H1 (cell line): ENCODE data around the gene CTBP2. TPM values are rescaled to one million over a fixed set of nuclear protein-coding genes. Genes with fewer than 3 reads are reported as not detected.

Experiments used
- CTCF ChIA-PET: fragments of 300-600 bp; sonication (Branson Sonifier 250); formaldehyde crosslinking; loops from one replicate; lab custom pipeline; 2021; ENCODE audit not compliant: partially characterized antibody; lab: Charles Lee
- POLR2A ChIA-PET: fragments of 300-600 bp; sonication (Branson Sonifier 250); formaldehyde crosslinking; loops from one replicate; lab custom pipeline; 2021; ENCODE audit warnings: inconsistent platforms; ENCODE audit not compliant: partially characterized antibody; lab: Charles Lee
- DNase-seq, 2 experiments: peaks; one replicate each; pipeline versions ENCODE4 v3.0.0 to v3.0.0-alpha.2; 2010 to 2022; ENCODE audit warnings: low spot score in 2 of 2, low read depth in 1 of 2, mixed read lengths in 1 of 2
- FAIRE-seq: peaks from 2 replicates; lab custom pipeline; 2011; peaks lifted over from hg19 to GRCh38; lab: Jason Lieb, UNC
- H2AFZ ChIP-seq: 2 replicates; pipeline ENCODE4 v1.8.1; 2012; ENCODE audit warnings: low read length, inconsistent platforms
- H2AK5ac ChIP-seq: 2 replicates; pipeline ENCODE4 v1.6.1; 2013; ENCODE audit warnings: low read depth, low read length
- H2BK120ac ChIP-seq: replicated peaks from 2 replicates; pipeline ENCODE3; 2013; ENCODE audit warnings: low read depth, low read length, inconsistent platforms
- H2BK12ac ChIP-seq: 2 replicates; pipeline ENCODE4 v1.6.1; 2013; ENCODE audit warnings: low read depth, low read length
- H2BK15ac ChIP-seq: 2 replicates; pipeline ENCODE4 v1.6.1; 2013; ENCODE audit warnings: low read length
- H2BK20ac ChIP-seq: 2 replicates; pipeline ENCODE4 v1.6.1; 2013; ENCODE audit warnings: low read length
- H2BK5ac ChIP-seq: 2 replicates; pipeline ENCODE4 v1.6.1; 2013; ENCODE audit warnings: low read depth, low read length
- H3K14ac ChIP-seq: 2 replicates; pipeline ENCODE4 v1.6.1; 2013; ENCODE audit warnings: inconsistent platforms; ENCODE audit not compliant: insufficient read length
- H3K18ac ChIP-seq: 2 replicates; pipeline ENCODE4 v1.6.1; 2013; ENCODE audit warnings: low read length; ENCODE audit errors: extremely low read depth
- H3K23ac ChIP-seq: 2 replicates; pipeline ENCODE4 v1.6.1; 2013; ENCODE audit warnings: inconsistent platforms; ENCODE audit not compliant: insufficient read length
- H3K23me2 ChIP-seq: 2 replicates; pipeline ENCODE4 v1.6.1; 2013; ENCODE audit warnings: low read depth, low read length
- H3K27ac ChIP-seq: 2 replicates; pipeline ENCODE4 v1.6.1; 2011; ENCODE audit warnings: low read depth, low read length, inconsistent platforms
- H3K27me3 ChIP-seq, 4 experiments: replicated peaks in 1 of 4; 1 replicate in 1 of 4; 2 replicates in 3 of 4; pipeline versions ENCODE4 v1.6.1 to v1.8.1; 2011 to 2013; ENCODE audit warnings: low read length in 3 of 4, mild to moderate bottlenecking in 3 of 4, inconsistent platforms in 2 of 4, mixed read lengths in 2 of 4, moderate library complexity in 1 of 4; ENCODE audit not compliant: control insufficient read depth in 3 of 4, insufficient read depth in 3 of 4; ENCODE audit errors: extremely low read depth in 1 of 4
- H3K36me3 ChIP-seq, 4 experiments: 2 replicates each; pipeline versions ENCODE4 v1.6.1 to v1.8.1; 2011 to 2013; ENCODE audit warnings: mild to moderate bottlenecking in 4 of 4, low read length in 3 of 4, moderate library complexity in 2 of 4, control low read depth in 1 of 4, inconsistent platforms in 1 of 4; ENCODE audit not compliant: insufficient read depth in 4 of 4, control insufficient read depth in 2 of 4
- H3K4ac ChIP-seq: replicated peaks from 2 replicates; pipeline ENCODE3; 2013; ENCODE audit warnings: low read length, low read depth, mixed read lengths, inconsistent platforms; ENCODE audit not compliant: insufficient read length
- H3K4me1 ChIP-seq, 4 experiments: replicated peaks in 1 of 4; 1 replicate in 1 of 4; 2 replicates in 3 of 4; pipeline versions ENCODE4 v1.6.1 to v1.8.1; 2011 to 2013; ENCODE audit warnings: low read length in 3 of 4, inconsistent platforms in 2 of 4, mixed read lengths in 1 of 4; ENCODE audit not compliant: insufficient read depth in 4 of 4, control insufficient read depth in 3 of 4
- H3K4me2 ChIP-seq, 2 experiments: 2 replicates each; pipeline versions ENCODE4 v1.6.1 to v1.8.1; 2011 to 2013; ENCODE audit warnings: low read depth in 2 of 2, low read length in 2 of 2, control low read depth in 1 of 2, inconsistent platforms in 1 of 2, mild to moderate bottlenecking in 1 of 2; ENCODE audit not compliant: insufficient read depth in 1 of 2
- H3K4me3 ChIP-seq, 4 experiments: fragments of 200-600, 300-600 bp in 1 of 4; sonication (generic), shearing (Covaris generic), sonication (Bioruptor Twin) in 1 of 4; 2 replicates each; pipeline versions ENCODE4 v1.5.1 to v1.8.1; 2011 to 2016; ENCODE audit warnings: low read length in 4 of 4, low read depth in 3 of 4, control low read depth in 2 of 4, inconsistent platforms in 2 of 4, mild to moderate bottlenecking in 2 of 4, mixed read lengths in 1 of 4, moderate library complexity in 1 of 4; ENCODE audit not compliant: insufficient read depth in 2 of 4; ENCODE audit errors: extremely low read depth in 1 of 4
- H3K56ac ChIP-seq: replicated peaks from 2 replicates; pipeline ENCODE3; 2013; ENCODE audit warnings: low read depth, mild to moderate bottlenecking, mixed read lengths, low read length, inconsistent platforms; ENCODE audit not compliant: insufficient read length
- H3K79me1 ChIP-seq: 2 replicates; pipeline ENCODE4 v1.6.1; 2013; ENCODE audit warnings: low read depth, low read length, control low read depth
- H3K79me2 ChIP-seq, 2 experiments: 2 replicates each; pipeline versions ENCODE4 v1.6.1 to v1.8.1; 2012 to 2013; ENCODE audit warnings: low read length in 2 of 2, mild to moderate bottlenecking in 2 of 2, inconsistent platforms in 1 of 2; ENCODE audit not compliant: insufficient read depth in 2 of 2, control insufficient read depth in 1 of 2
- H3K9ac ChIP-seq, 4 experiments: replicated peaks in 1 of 4; 1 replicate in 1 of 4; 2 replicates in 3 of 4; pipeline versions ENCODE4 v1.6.1 to v1.8.1; 2011 to 2013; ENCODE audit warnings: low read depth in 3 of 4, low read length in 3 of 4, control low read depth in 2 of 4, mild to moderate bottlenecking in 2 of 4, moderate library complexity in 2 of 4, inconsistent platforms in 1 of 4; ENCODE audit errors: extremely low read depth in 1 of 4
- H3K9me3 ChIP-seq, 2 experiments: 2 replicates each; pipeline versions ENCODE4 v1.6.1 to v1.8.1; 2012 to 2013; ENCODE audit warnings: mild to moderate bottlenecking in 2 of 2, moderate library complexity in 2 of 2, control low read depth in 1 of 2, inconsistent platforms in 1 of 2, low read depth in 1 of 2, low read length in 1 of 2, mixed read lengths in 1 of 2; ENCODE audit not compliant: insufficient read depth in 2 of 2
- H4K20me1 ChIP-seq, 2 experiments: replicated peaks in 1 of 2; 2 replicates each; pipeline versions ENCODE3 to v1.8.1; 2011 to 2013; ENCODE audit warnings: inconsistent platforms in 2 of 2, low read length in 2 of 2, mild to moderate bottlenecking in 1 of 2; ENCODE audit not compliant: insufficient read depth in 2 of 2, control insufficient read depth in 1 of 2
- H4K5ac ChIP-seq: 2 replicates; pipeline ENCODE4 v1.6.1; 2013; ENCODE audit warnings: low read length, low read depth, mixed read lengths, inconsistent platforms; ENCODE audit not compliant: insufficient read length
- H4K8ac ChIP-seq: 2 replicates; pipeline ENCODE4 v1.8.0; 2013; ENCODE audit warnings: mild to moderate bottlenecking, moderate library complexity, low read length, inconsistent platforms; ENCODE audit not compliant: insufficient read depth; ENCODE audit errors: extremely low read depth
- H4K91ac ChIP-seq: replicated peaks from 2 replicates; pipeline ENCODE3; 2013; ENCODE audit warnings: low read length, mixed read lengths, inconsistent platforms; ENCODE audit not compliant: insufficient read length
- MAFK ChIP-seq: IDR thresholded peaks from 2 replicates; pipeline ENCODE4 v1.6.1; 2012; ENCODE audit warnings: low read depth, mild to moderate bottlenecking, improper control_type of control experiment, low read length
- RAD21 ChIP-seq, 2 experiments: IDR thresholded peaks in 1 of 2; conservative IDR thresholded peaks in 1 of 2; 2 replicates each; pipeline ENCODE4 v1.6.1; 2011; ENCODE audit warnings: low read depth in 2 of 2, low read length in 2 of 2, improper control_type of control experiment in 1 of 2, inconsistent platforms in 1 of 2, mild to moderate bottlenecking in 1 of 2, moderate library complexity in 1 of 2
- SP2 ChIP-seq: IDR thresholded peaks from 2 replicates; pipeline ENCODE4 v1.6.1; 2012; ENCODE audit warnings: mild to moderate bottlenecking, low read length, inconsistent platforms
- SP4 ChIP-seq: IDR thresholded peaks from 2 replicates; pipeline ENCODE4 v1.6.1; 2012; ENCODE audit warnings: low read length, inconsistent platforms
- TAF1 ChIP-seq: IDR thresholded peaks from 2 replicates; pipeline ENCODE4 v1.6.1; 2011; ENCODE audit warnings: mild to moderate bottlenecking, low read depth, low read length
- WGBS, 2 experiments: shearing (Covaris generic) in 1 of 2; methylation state at CpG; one replicate each; pipeline versions ENCODE4 v1.1.6 to v1.1.7; 2013 to 2015; ENCODE audit warnings: low lambda C conversion rate in 2 of 2, mixed read lengths in 2 of 2, inconsistent platforms in 1 of 2, low coverage in 1 of 2, missing lambda C conversion rate in 1 of 2; ENCODE audit not compliant: insufficient replicate concordance in 2 of 2, insufficient coverage in 1 of 2, insufficient read length in 1 of 2; ENCODE audit errors: extremely low coverage in 1 of 2, missing lambda C conversion rate in 1 of 2; 5-methylcytosine and 5-hydroxymethylcytosine counted together
- polyA plus RNA-seq, 7 experiments: library from polyadenylated mRNA; depleted of rRNA in 3 of 7; stranded (reverse) in 5 of 7; unstranded in 2 of 7; fragments of >200 nt in 5 of 7; fragments of 200-250 nt in 2 of 7; gene quantifications; 1 replicate in 5 of 7; 2 replicates in 1 of 7; 4 replicates in 1 of 7; pipeline versions ENCODE4 v1.2.1 to v1.2.3, GENCODE V29; 2011 to 2013; ENCODE audit warnings: missing spikeins in 2 of 7, mixed read lengths in 2 of 7
- total RNA-seq: library from RNA; stranded (reverse); fragmentation: NEBNext Ultra II Directional; extraction: Animal tissue kit (Norgen Biotek cat#: 25700); gene quantifications from 2 replicates; pipeline ENCODE4 v1.2.1, GENCODE V29; 2021

Gene CTBP2
- total and polyA plus RNA-seq, 2 of the 8 experiments (the other 6 are each of a cell fraction or from before 2014, with no cell fraction given) = 208 to 221 TPM

GRCh38 chr10:125068406-125068805, 92.0 kb downstream of the CTBP2 start:
- peaks cover 5 to 100% of the 10 kb centered on the region in 2 experiments for H3K79me2 ChIP-seq
- no peak overlapping the region for H2BK5ac ChIP-seq
- no peak overlapping the region for H3K18ac ChIP-seq
- H3K9ac ChIP-seq = no peak overlapping the region; a peak in 1 of 7 replicates
- ChIA-PET CTCF (interaction anchor here (0.7 to 2.9 kb wide), 5 partner anchors 10 to 77 kb away, joined by 3 to 10 read pairs (median 3); no protein-coding TSS in a partner anchor), POLR2A (interaction anchor here (1.4 kb wide), 1 partner anchor 17 kb away, joined by 3 read pairs; no protein-coding TSS in a partner anchor)
- H2BK15ac ChIP-seq = no peak overlapping the region
- H4K20me1 ChIP-seq = peaks cover 46 to 61% of the 10 kb centered on the region in 2 experiments
- no peak overlapping the region for H2BK120ac ChIP-seq
- H2BK20ac ChIP-seq = no peak overlapping the region
- no peak overlapping the region for H3K23ac ChIP-seq
- H3K4me3 ChIP-seq = no peak overlapping the region
- no peak for TF ChIP-seq MAFK
- TF ChIP-seq SP2 = no peak
- no peak for TF ChIP-seq TAF1
- TF ChIP-seq RAD21 (IDR thresholded peaks at IDR 0.05 in 1 of 2, conservative IDR thresholded peaks at IDR 0.05 in 1 of 2; ENCODE audit: low read depth in 2 of 2, low read length in 2 of 2) = no peak
- no peak for TF ChIP-seq SP4
- no peak overlapping the region for H2AFZ ChIP-seq
- H3K79me1 ChIP-seq = peaks cover 16% of the 10 kb centered on the region
- DNase-seq (no peak), FAIRE-seq (no peak)
- H2AK5ac ChIP-seq = no peak overlapping the region
- H4K8ac ChIP-seq = no peak overlapping the region
- no peaks in the 10 kb centered on the region for H3K23me2 ChIP-seq
- no peak overlapping the region for H3K56ac ChIP-seq
- no peaks in the 10 kb centered on the region for H3K9me3 ChIP-seq
- H3K14ac ChIP-seq = no peak overlapping the region
- no peak overlapping the region for H3K4me2 ChIP-seq
- no peak overlapping the region for H3K4ac ChIP-seq
- H4K91ac ChIP-seq = no peak overlapping the region
- no peak overlapping the region for H3K27ac ChIP-seq
- peaks cover 4 to 44% (median 11%) of the 10 kb centered on the region in 4 experiments; a peak in 7 of 8 replicates for H3K36me3 ChIP-seq
- H4K5ac ChIP-seq = no peak overlapping the region
- H3K27me3 ChIP-seq = no peaks in the 10 kb centered on the region
- peaks cover 0 to 26% (median 2%) of the 10 kb centered on the region in 4 experiments; a peak in 4 of 7 replicates for H3K4me1 ChIP-seq
- H2BK12ac ChIP-seq = no peak overlapping the region
- WGBS, 2 experiments = 83% methylated on average over 2 of the region's 2 CpGs; no CpG with 5 or more reads in 1 of the 2 experiments
